ENCODE results near the gene SCT.

The SCT gene

GRCh38 chr11:626475-627307 is at the start of gene SCT:
Gene SCT (minus strand): TSS chr11:627181. CDS start chr11:627143, 38 bp downstream.
- H3K27ac ChIP-seq (ENCODE audit: low read length), result no peak within 1 kb of the TSS
- peaks cover 0 to 4% of the 10 kb centered on the region in 2 donors for H3K4me1 ChIP-seq (ENCODE audit: control insufficient read depth in 1 of 2, insufficient read depth in 2 of 2, low read length in 2 of 2)

DNA sequence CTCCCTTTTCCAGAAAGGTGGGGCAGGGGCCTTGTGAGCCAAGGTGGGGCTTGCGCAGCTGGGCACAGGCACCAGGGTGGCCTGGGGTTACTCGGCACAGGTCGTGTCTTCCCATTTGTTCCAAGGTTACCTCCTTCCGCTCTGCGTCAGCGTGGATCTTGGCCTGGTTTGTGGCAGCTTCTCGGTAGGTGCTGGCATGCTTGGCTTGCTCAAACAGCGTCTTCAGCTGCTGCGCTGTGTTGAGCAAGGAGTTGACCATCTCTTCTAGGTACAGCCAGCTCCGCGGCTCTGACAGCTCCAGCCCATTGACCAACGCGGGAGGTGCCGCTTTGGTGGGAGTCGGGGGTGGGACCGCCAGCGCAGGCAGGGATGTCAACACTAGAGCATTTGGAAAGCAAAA is 47.4 kb upstream of the SCT start:
- Histone ChIP-seq H3K36me3 (ENCODE audit: control insufficient read depth in 1 of 2, insufficient read depth in 2 of 2, low read length in 2 of 2) (peaks cover 11 to 27% of the 10 kb centered on the region in 2 donors), H3K4me3 (ENCODE audit: low read depth in 1 of 2, low read length in 2 of 2) (no peak overlapping the region), H3K9me3 (ENCODE audit: control insufficient read depth in 1 of 2, low read length in 2 of 2) (no peaks in the 10 kb centered on the region), H3K4me1 (ENCODE audit: control insufficient read depth in 1 of 2, insufficient read depth in 2 of 2, low read length in 2 of 2) (no peaks in the 10 kb centered on the region), H3K27ac (ENCODE audit: low read length) (no peak overlapping the region), H3K27me3 (ENCODE audit: low read depth, low read length) (no peaks in the 10 kb centered on the region)

More at GRCh38 chr11:626475-627307, at the start of gene SCT:
- Histone ChIP-seq H3K4me3 (ENCODE audit: low read depth in 1 of 2, low read length in 2 of 2) (no peak within 1 kb of the TSS), H3K27me3 (ENCODE audit: low read depth, low read length) (no peaks in the 10 kb centered on the region), H3K36me3 (ENCODE audit: control insufficient read depth in 1 of 2, insufficient read depth in 2 of 2, low read length in 2 of 2) (no peaks in the 10 kb centered on the region), H3K9me3 (ENCODE audit: control insufficient read depth in 1 of 2, low read length in 2 of 2) (no peaks in the 10 kb centered on the region)

DNA sequence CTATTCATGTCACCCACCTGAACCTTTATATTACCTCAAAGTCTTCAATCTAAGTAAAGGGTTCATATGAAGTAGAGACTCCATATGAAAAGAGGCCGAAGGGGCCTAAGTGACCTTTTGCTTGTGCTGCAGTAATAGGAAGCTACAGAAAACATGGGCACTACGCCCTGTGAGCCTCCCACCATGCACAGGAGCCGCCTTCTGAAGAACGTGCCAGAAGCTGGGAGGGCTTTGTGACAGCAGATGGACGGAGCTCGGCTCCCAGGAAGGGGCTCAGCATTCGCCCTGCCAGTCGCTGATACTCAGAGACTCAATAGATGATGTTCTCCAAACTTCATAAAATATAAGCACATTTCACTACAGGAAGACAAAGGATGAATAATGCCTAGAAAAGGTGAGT is 46.9 kb upstream of the SCT start:
- Histone ChIP-seq H3K27me3 (ENCODE audit: low read depth, low read length) (no peaks in the 10 kb centered on the region), H3K4me3 (ENCODE audit: low read depth in 1 of 2, low read length in 2 of 2) (no peak overlapping the region), H3K27ac (ENCODE audit: low read length) (no peak overlapping the region), H3K4me1 (ENCODE audit: control insufficient read depth in 1 of 2, insufficient read depth in 2 of 2, low read length in 2 of 2) (no peaks in the 10 kb centered on the region), H3K9me3 (ENCODE audit: control insufficient read depth in 1 of 2, low read length in 2 of 2) (no peaks in the 10 kb centered on the region), H3K36me3 (ENCODE audit: control insufficient read depth in 1 of 2, insufficient read depth in 2 of 2, low read length in 2 of 2) (peaks cover 11 to 25% of the 10 kb centered on the region in 2 donors)

DNA sequence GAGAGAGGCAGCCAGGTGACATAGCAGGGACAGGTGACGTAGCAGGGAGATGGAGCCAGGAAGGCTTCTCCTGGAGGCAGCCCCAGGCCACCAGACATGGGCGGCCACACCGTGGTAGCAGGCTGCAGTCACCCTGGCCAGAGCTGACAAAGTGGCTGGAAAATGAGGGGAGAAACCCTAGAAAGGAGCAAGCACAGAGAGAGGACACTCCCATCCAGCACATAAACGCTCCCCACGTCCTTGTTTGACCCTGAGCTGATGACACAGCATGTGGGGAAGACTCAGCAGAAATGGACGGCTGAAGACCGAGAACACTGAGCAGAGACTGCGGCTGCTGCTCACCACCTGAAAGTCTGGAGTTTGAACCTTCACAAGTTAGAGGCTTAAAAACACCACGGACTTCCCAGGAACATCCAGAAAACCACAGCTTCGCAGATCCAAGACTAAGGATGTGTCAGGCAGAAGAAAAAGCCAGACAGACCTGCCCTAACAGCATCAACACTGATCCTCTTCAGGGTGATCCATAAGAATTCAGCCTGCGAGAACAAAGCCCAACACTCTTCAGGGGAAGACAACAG is 38.8 kb upstream of the SCT start:
- H3K4me3 ChIP-seq (ENCODE audit: low read depth in 1 of 2, low read length in 2 of 2), result no peak overlapping the region
- peaks cover 0 to 4% of the 10 kb centered on the region in 2 donors for H3K36me3 ChIP-seq (ENCODE audit: control insufficient read depth in 1 of 2, insufficient read depth in 2 of 2, low read length in 2 of 2)

GRCh38 chr11:665062-665703 is 38.2 kb upstream of the SCT start:
- peaks cover 0 to 3% of the 10 kb centered on the region in 2 donors for H3K4me1 ChIP-seq (ENCODE audit: control insufficient read depth in 1 of 2, insufficient read depth in 2 of 2, low read length in 2 of 2)
- peaks cover 4% of the 10 kb centered on the region in 2 donors for H3K36me3 ChIP-seq (ENCODE audit: control insufficient read depth in 1 of 2, insufficient read depth in 2 of 2, low read length in 2 of 2)
- H3K4me3 ChIP-seq (ENCODE audit: low read depth in 1 of 2, low read length in 2 of 2), result no peak overlapping the region
- H3K27ac ChIP-seq (ENCODE audit: low read length), result no peak overlapping the region
- no peaks in the 10 kb centered on the region for H3K27me3 ChIP-seq (ENCODE audit: low read depth, low read length)
- H3K9me3 ChIP-seq (ENCODE audit: control insufficient read depth in 1 of 2, low read length in 2 of 2), result no peaks in the 10 kb centered on the region

More for the DNA sequence above, 38.8 kb upstream of the SCT start:
- peaks cover 0 to 3% of the 10 kb centered on the region in 2 donors for H3K4me1 ChIP-seq (ENCODE audit: control insufficient read depth in 1 of 2, insufficient read depth in 2 of 2, low read length in 2 of 2)
- H3K27me3 ChIP-seq (ENCODE audit: low read depth, low read length), result no peaks in the 10 kb centered on the region
- no peaks in the 10 kb centered on the region for H3K9me3 ChIP-seq (ENCODE audit: control insufficient read depth in 1 of 2, low read length in 2 of 2)
- H3K27ac ChIP-seq (ENCODE audit: low read length), result peak overlapping the region; percentile 35

GRCh38 chr11:662689-663274 is 35.8 kb upstream of the SCT start:
- H3K27ac ChIP-seq (ENCODE audit: low read length), result no peak overlapping the region
- no peaks in the 10 kb centered on the region for H3K27me3 ChIP-seq (ENCODE audit: low read depth, low read length)
- H3K36me3 ChIP-seq (ENCODE audit: control insufficient read depth in 1 of 2, insufficient read depth in 2 of 2, low read length in 2 of 2), result peaks cover 4 to 23% of the 10 kb centered on the region in 2 donors

DNA sequence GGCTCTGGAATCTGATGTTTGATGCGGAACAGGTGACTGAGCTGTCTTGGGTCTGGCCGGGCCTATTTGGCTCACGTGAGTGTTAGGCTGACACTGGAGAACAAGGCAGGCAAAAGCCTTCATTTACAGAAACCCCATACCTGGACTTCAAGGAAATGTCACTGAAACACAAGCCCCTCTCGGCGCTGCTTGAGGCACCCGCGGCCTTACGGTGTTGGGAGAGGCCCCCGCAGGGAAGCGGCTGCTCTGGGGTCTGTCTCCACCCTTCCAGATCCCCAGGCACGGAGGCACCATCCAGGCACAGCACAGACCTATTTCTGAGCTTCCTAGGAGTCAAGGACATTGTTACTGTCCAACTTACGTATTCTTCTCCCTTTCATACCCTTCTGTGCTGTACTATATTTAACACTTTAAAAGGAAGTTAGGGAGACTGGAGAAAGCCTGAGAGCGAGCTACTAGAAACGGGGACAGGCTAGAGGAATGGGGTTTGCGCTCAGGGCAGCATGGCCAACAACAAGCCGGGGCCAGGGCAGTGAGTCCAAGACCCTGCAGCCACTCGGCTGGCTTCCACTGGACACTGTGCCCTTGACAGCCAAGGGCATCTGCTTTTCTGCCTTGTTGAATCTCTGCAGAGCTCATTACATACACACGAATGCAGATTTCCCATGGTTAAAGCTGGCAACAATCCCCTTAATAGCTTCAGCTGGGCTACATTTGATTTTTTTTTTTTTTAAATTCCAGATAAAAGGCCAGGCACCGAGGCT is 33.9 kb upstream of the SCT start:
- Histone ChIP-seq H3K27me3 (ENCODE audit: low read depth, low read length) (no peaks in the 10 kb centered on the region), H3K4me1 (ENCODE audit: control insufficient read depth in 1 of 2, insufficient read depth in 2 of 2, low read length in 2 of 2) (peaks cover 0 to under 1% of the 10 kb centered on the region in 2 donors), H3K27ac (ENCODE audit: low read length) (no peak overlapping the region), H3K9me3 (ENCODE audit: control insufficient read depth in 1 of 2, low read length in 2 of 2) (no peaks in the 10 kb centered on the region), H3K36me3 (ENCODE audit: control insufficient read depth in 1 of 2, insufficient read depth in 2 of 2, low read length in 2 of 2) (peaks cover 2 to 28% of the 10 kb centered on the region in 2 donors), H3K4me3 (ENCODE audit: low read depth in 1 of 2, low read length in 2 of 2) (no peak overlapping the region)

More at GRCh38 chr11:662689-663274, 35.8 kb upstream of the SCT start:
- no peaks in the 10 kb centered on the region for H3K9me3 ChIP-seq (ENCODE audit: control insufficient read depth in 1 of 2, low read length in 2 of 2)
- no peak overlapping the region for H3K4me3 ChIP-seq (ENCODE audit: low read depth in 1 of 2, low read length in 2 of 2)
- peaks cover 0 to 3% of the 10 kb centered on the region in 2 donors for H3K4me1 ChIP-seq (ENCODE audit: control insufficient read depth in 1 of 2, insufficient read depth in 2 of 2, low read length in 2 of 2)

DNA sequence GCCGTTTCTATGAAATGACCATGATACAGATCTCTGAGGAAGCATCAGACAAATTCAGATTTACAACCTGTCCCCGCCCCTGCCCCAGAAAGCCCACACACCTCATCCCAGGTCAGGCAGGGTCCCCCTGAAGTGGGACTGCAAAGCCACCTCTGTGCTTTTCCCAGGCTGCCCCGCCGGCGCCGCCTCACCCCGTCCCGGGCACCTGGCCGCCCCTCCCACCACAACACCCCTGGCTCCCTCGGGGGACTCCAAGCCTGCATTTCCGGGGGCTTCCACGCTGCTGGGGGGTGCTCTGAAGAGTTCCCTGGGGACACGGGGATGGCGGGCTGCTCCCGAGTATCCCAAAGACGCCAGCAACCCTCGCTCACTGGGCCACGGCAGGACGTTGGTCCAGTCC is 33.3 kb upstream of the SCT start:
- Histone ChIP-seq H3K4me1 (ENCODE audit: control insufficient read depth in 1 of 2, insufficient read depth in 2 of 2, low read length in 2 of 2) (no peaks in the 10 kb centered on the region), H3K4me3 (ENCODE audit: low read depth in 1 of 2, low read length in 2 of 2) (no peak overlapping the region), H3K27me3 (ENCODE audit: low read depth, low read length) (no peaks in the 10 kb centered on the region), H3K27ac (ENCODE audit: low read length) (no peak overlapping the region), H3K9me3 (ENCODE audit: control insufficient read depth in 1 of 2, low read length in 2 of 2) (no peaks in the 10 kb centered on the region), H3K36me3 (ENCODE audit: control insufficient read depth in 1 of 2, insufficient read depth in 2 of 2, low read length in 2 of 2) (peaks cover 0 to 28% of the 10 kb centered on the region in 2 donors)

DNA sequence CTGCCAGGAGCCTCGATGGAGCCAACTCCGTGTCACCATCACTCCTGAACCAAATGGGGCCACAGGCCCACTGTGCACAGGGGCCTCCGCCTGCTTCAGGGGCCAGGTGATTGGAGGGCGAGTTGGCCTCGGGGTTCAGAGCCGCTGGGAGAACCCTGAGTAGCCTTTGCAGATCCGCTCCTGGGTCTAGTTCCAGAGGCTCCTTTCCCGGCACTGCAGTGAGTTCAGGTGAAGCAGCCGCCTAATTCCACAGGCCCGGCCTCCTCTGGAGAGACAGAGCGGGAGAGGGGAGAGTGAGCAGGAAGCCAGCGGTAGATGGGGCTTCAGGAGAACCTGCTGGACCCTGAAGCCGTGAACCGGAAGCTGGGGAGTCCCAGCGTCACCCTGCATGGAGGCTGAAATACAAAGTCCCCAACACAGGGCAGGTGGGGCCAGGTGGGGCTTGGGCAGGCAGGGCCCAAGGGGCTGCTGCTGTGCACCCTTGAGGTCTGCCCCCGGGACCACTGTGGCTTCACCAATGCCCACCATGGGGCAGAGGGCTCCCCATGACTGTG is 32.6 kb upstream of the SCT start:
- Histone ChIP-seq H3K36me3 (ENCODE audit: control insufficient read depth in 1 of 2, insufficient read depth in 2 of 2, low read length in 2 of 2) (peaks cover 0 to 28% of the 10 kb centered on the region in 2 donors), H3K4me3 (ENCODE audit: low read depth in 1 of 2, low read length in 2 of 2) (no peak overlapping the region), H3K9me3 (ENCODE audit: control insufficient read depth in 1 of 2, low read length in 2 of 2) (no peaks in the 10 kb centered on the region), H3K27me3 (ENCODE audit: low read depth, low read length) (no peaks in the 10 kb centered on the region), H3K4me1 (ENCODE audit: control insufficient read depth in 1 of 2, insufficient read depth in 2 of 2, low read length in 2 of 2) (no peaks in the 10 kb centered on the region), H3K27ac (ENCODE audit: low read length) (no peak overlapping the region)

DNA sequence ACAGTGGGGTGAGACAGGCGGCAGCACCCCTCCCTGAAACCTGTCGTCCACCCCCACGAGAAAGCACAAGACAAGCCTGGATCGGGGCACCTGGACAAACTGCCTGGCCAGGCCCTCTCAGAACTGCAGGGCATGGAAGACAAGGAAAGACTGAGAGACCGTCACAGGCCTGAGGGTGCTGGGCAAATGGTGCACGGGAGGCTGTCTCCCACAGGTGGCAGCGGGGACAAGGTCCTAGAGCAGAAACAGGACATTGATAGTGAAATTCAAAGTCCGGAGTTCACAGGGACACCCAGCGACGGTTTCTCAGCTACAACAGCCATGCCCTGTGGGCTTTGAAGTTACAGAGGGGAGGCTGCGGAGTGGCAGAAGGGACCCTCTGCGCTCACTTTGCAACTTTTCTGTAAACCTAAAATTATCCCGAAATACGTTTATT is 30.7 kb upstream of the SCT start:
- Histone ChIP-seq H3K27ac (ENCODE audit: low read length) (no peak overlapping the region), H3K4me3 (ENCODE audit: low read depth in 1 of 2, low read length in 2 of 2) (no peak overlapping the region), H3K36me3 (ENCODE audit: control insufficient read depth in 1 of 2, insufficient read depth in 2 of 2, low read length in 2 of 2) (peaks cover 0 to 36% of the 10 kb centered on the region in 2 donors), H3K27me3 (ENCODE audit: low read depth, low read length) (no peaks in the 10 kb centered on the region), H3K9me3 (ENCODE audit: control insufficient read depth in 1 of 2, low read length in 2 of 2) (no peaks in the 10 kb centered on the region), H3K4me1 (ENCODE audit: control insufficient read depth in 1 of 2, insufficient read depth in 2 of 2, low read length in 2 of 2) (no peaks in the 10 kb centered on the region)
